HG03571 (cell line): ENCODE data around the gene TFPI2.
"Not testable (repeated sequence)": the region's sequence is repeated elsewhere in the genome, so short reads cannot be mapped to it uniquely, and the experiment has no call there.

Experiments used
- ATAC-seq: cut with Tn5 transposase; IDR thresholded peaks from one replicate; pipeline ENCODE4 v1.9.1; 2021; ENCODE audit not compliant: unreplicated experiment

TFPI2 gene

GRCh38 chr7:93890464-93891068, at the start of gene TFPI2:
Gene TFPI2 (minus strand): TSS chr7:93890753. CDS start chr7:93890678, 75 bp downstream.
- peak; percentile 43 for ATAC-seq

DNA sequence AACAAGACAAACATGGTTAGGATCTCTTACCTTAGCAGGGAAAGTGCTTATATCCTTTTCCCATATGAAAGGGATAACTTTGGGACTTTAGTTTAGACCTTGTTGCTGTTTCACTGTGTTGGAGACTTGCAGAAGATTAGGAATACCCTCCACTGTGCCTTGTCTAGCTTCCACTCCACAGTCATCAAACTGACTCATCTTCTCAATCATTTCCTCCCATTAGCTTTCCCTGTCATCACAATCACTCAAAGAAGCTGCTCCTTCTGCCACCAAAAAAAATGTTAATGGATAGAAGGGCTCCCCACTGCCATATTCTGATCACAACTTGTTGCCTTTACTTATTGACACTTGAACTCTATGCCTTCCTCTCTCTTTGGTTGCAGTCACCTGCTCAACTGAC, 47.7 kb upstream of the TFPI2 start:
- no peak for ATAC-seq

GRCh38 chr7:93937818-93938217, 47.3 kb upstream of the TFPI2 start:
- no peak for ATAC-seq

GRCh38 chr7:93935102-93935501, 44.5 kb upstream of the TFPI2 start:
- ATAC-seq = no peak

DNA sequence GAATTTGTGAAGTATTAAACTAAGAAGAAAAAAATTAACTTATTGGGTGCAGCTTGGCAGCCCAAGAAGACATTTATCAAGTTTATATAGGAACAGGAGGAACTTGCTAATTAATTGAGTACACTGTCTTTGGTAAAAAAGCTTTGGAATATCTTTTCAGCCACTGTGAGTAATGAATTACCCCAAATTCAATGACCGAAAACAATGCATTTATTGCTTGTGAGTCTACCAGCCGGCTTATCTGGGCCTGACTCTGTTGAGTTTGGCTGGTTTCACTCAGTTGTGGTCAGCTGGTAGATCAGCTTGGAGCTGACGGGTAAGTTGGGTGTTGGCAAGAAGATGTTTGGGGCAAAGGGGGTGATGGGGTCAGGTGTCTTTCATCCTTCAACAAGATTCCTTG, 42.6 kb upstream of the TFPI2 start:
- no peak for ATAC-seq

DNA sequence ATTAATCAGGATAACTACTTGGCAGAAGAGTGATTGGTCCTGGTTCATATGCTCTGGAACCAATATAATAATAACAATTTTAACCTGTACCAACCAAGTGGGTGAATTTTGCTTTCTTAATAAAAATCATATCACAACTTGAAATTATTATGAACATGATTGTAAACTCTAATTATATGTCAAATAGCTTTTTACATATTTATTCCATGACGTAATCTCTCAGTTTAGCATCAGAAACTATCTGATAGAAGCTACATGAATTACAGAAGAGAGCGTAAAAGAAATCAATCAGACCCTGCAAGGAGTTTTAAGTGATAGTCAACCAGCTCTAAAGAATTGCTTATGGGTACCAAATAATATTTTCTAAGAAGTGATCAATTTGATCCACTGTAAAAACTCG, 41.1 kb upstream of the TFPI2 start:
- ATAC-seq = no peak

DNA sequence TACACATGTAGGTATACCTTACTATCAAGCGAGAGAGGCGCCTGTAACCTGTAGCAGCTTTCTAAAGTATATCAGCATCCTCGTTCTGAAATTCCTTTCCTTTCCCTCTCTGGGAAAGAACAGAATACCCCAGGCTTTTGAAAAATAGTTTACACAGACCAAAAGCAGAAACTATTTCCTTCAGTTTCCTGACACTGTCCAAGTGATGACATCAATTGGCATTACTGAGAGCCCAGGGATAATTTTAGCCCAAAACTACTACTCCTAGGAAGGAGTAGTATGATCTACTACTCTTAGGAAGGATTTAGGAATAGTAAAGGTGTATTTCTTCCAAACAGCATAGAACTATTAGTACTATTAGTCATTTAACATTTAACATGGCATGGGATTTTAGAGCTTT, 37.0 kb upstream of the TFPI2 start:
- ATAC-seq = no peak

DNA sequence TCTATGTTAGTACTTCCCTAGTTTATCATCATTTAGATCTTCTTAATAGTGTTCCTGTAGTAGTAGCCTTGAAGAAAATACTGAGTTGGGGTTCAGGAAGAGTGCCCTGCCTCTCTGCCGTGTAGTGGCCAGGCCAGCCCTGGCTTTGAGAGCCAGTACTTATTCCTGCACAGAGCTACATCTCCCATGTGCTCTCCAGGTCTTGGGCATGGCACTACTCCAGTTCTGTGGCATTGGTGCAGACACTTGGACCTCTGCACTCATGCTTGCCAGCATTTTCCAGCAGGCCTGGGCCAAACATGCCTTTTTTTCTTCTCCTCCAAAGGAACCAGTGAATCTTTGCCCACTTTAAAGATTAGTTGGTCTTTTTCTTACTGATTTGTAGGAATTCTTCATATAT, 36.2 kb upstream of the TFPI2 start:
- no peak for ATAC-seq

DNA sequence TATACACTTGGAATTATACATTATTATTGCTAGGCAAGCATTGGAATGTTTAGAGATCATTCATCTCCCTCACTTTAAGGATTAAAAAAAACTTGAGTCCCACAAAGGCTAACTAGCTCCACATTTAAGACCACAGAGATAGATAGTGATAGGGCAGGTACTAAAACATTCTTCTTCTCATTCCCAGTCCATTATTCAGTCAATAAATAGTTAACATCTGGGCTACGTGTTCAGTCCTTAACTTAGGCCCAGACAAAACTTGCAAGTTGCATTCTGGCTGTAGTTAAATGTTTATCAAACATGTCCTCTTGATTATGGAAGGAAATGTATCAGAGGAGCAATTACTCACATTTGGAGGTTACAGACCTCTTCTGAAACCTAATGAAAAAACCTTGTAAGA, 33.4 kb upstream of the TFPI2 start:
- no peak for ATAC-seq

GRCh38 chr7:93923296-93923695, 32.7 kb upstream of the TFPI2 start:
- no peak for ATAC-seq

- ATAC-seq = peak; percentile 81
Observed at GRCh38 chr7:93921607-93922566, 31.3 kb upstream of the TFPI2 start, which contains the start of gene GNG11. Gene GNG11 (plus strand): TSS chr7:93921735. CDS start chr7:93922138, 403 bp downstream.

GRCh38 chr7:93921186-93921585, 30.6 kb upstream of the TFPI2 start:
- ATAC-seq = no peak

DNA sequence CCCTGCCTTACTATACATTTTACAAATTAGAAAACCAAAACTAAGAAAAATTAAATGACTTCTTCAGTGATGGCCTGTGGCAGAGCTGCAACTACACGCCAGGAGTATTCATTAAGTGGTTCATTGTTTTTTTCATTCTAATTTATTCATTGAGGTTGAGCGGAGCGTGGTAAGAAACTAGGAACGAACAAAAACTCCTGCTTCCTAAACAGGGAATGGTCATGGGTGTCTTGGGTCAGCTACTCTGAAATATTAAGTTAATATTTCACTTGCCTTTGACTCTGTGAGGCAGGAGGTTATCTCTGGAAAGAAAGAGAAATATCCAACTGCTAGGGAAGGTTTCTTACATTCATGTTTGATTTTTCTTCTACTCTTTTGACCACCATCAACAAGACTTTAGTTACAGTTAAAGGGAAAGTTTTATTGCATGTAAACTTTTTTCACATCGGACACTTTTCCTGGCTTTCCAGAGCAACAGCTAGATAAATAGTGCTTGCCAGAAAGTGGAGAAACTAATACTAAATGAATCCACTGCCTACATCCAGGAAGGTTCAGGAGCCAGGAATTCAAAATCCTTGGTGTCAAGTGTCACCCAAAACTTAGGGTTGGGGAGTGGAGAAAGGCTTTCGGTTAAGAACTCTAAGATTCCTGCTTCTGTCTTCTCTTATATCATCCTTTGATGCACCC, 30.1 kb upstream of the TFPI2 start:
- ATAC-seq = no peak

DNA sequence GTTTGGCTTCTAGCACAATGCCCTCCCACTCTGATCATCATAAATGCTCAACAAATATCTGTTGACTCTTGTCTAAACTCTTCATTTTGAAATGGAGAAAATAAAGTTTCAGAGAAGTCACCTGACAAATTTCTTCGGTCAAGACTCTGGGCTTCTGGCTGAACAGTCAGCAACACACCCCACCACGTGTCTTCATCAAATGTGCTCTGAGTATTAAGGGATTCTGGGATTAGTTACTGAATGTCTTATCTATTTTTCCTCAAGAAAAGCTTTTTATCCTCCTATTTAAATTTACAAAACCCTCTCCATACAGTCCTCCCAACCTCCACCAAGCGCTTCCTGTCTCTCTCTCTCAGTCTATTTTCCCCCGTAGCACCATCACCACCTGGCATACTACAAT, 25.8 kb upstream of the TFPI2 start:
- ATAC-seq = peak; percentile 4

GRCh38 chr7:93915888-93916287, 25.3 kb upstream of the TFPI2 start:
- ATAC-seq = peak; percentile 47

DNA sequence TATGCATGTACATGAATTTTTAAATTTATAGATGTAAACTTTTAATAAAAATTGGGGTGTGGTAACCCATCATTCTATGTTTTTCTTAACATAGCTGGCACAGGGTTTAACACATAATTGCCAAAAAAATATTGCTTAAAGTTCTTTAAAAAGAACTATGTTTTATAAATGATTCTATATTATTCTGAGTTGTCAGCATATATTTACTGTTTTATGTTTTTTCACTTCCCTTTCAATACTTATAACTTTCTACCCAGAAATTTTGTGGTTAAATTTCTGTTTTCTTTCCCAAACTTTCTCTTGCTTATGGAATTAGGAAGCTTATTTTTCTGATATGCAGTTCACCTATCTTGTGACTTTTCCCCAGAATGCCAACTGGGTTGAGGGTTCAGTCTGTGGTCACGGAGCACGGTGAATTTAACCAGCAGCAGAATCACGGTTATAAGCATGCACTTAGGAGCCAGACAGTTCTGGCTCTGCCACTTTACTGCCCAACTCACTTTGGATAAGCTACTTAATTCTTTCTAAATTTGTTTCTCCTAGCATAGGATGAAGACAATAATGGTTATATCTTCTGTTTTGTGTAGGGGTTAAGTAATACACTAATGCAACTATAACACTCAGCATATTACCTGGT, 24.8 kb upstream of the TFPI2 start:
- ATAC-seq = not testable (repeated sequence)

DNA sequence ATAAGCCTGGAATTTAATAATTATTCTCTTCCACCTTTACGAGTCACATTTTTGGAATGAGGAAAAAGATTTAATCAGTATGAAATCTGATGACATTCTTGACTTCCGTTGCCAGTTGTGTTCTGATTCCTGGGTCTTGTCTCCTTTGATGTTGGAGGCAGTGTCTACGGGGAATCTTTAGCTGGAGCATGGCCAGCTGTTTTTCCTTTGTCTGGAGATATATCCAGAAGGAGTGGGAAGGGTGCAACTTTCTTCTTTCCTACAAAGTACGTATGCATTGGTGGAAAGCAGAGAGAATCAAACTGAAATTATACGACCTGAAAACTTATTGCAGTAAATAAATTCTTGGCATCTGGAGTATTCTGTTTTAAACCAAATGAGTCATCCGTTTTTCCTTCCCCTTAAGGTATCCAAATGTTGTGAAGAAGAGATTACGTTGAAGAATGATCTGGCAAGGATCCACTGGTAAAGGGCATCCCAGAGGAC, 24.1 kb upstream of the TFPI2 start:
- no peak for ATAC-seq

DNA sequence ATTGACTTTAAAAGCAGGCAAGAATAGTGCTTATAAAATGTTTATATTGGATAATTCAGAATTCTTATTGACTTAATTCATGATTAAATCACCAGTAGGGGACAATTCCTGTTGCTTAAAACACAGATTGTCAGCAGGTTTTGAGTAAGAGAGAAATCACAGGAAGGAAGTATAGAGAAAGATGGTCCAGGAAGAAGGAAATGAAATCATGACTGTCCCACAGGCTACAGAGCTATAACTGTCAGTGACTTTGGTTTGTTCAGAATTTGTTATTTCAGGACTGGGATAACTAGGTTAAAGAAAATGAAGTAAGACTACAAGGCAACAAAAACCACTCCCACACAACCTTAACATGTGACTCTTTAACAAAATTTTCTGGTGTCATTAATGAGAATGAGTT, 22.6 kb upstream of the TFPI2 start:
- no peak for ATAC-seq

GRCh38 chr7:93911661-93912060, 21.1 kb upstream of the TFPI2 start:
- not testable (repeated sequence) for ATAC-seq

GRCh38 chr7:93911242-93911641, 20.7 kb upstream of the TFPI2 start:
- not testable (repeated sequence) for ATAC-seq
